ENCODE results near the gene FBXO10. TPM values are rescaled to one million over a fixed set of nuclear protein-coding genes. Genes with fewer than 3 reads are reported as not detected.

FBXO10 gene
- total and polyA plus RNA-seq, 2 of the 8 experiments (the other 6 are each of a cell fraction or from before 2014, with no cell fraction given) = 13.1 to 13.9 TPM

GRCh38 chr9:37495571-37495970 is 80.6 kb downstream of the FBXO10 start:
- ChIA-PET CTCF (ENCODE audit: partially characterized antibody) (interaction anchor here (0.7 to 1.1 kb wide), 5 partner anchors 14 to 285 kb away, joined by 3 to 4 read pairs (median 3); no protein-coding TSS in a partner anchor), POLR2A (ENCODE audit: partially characterized antibody) (interaction anchor here (0.6 to 1.9 kb wide), 5 partner anchors 10 to 30 kb away, joined by 3 to 8 read pairs (median 4); partner anchors contain the start of genes POLR1E and ZBTB5)
- H3K79me2 ChIP-seq (ENCODE audit: control insufficient read depth in 1 of 2, insufficient read depth in 2 of 2, low read length in 2 of 2) = no peaks in the 10 kb centered on the region
- no peaks in the 10 kb centered on the region for H3K9me3 ChIP-seq (ENCODE audit: insufficient read depth in 2 of 2, low read depth in 1 of 2, low read length in 1 of 2)
- H2AK5ac ChIP-seq (ENCODE audit: low read depth, low read length) = no peak overlapping the region
- WGBS, 2 experiments (ENCODE audit: extremely low coverage in 1 of 2, insufficient coverage in 1 of 2, insufficient read length in 1 of 2, insufficient replicate concordance in 2 of 2, low coverage in 1 of 2, low lambda C conversion rate in 2 of 2, missing lambda C conversion rate in 1 of 2) = 96% methylated on average over 5 of the region's 5 CpGs; no CpG with 5 or more reads in 1 of the 2 experiments
- H2BK20ac ChIP-seq (ENCODE audit: low read length) = no peak overlapping the region
- H3K4me2 ChIP-seq (ENCODE audit: insufficient read depth in 1 of 2, low read depth in 2 of 2, low read length in 2 of 2) = no peak overlapping the region
- no peak overlapping the region for H2BK15ac ChIP-seq (ENCODE audit: low read length)
- no peak overlapping the region for H4K8ac ChIP-seq (ENCODE audit: extremely low read depth, insufficient read depth, low read length)
- no peak overlapping the region for H3K27ac ChIP-seq (ENCODE audit: low read depth, low read length)
- H2AFZ ChIP-seq (ENCODE audit: low read length) = no peak overlapping the region
- FAIRE-seq = no peak
- no peak for DNase-seq (ENCODE audit: low read depth in 1 of 2, low spot score in 2 of 2)
- H3K27me3 ChIP-seq (replicated peaks in 1 of 4; ENCODE audit: control insufficient read depth in 3 of 4, extremely low read depth in 1 of 4, insufficient read depth in 3 of 4, low read length in 3 of 4) = no peaks in the 10 kb centered on the region
- H3K79me1 ChIP-seq (ENCODE audit: low read depth, low read length) = no peaks in the 10 kb centered on the region; the same call in 1 of the 2 replicates
- H3K23me2 ChIP-seq (ENCODE audit: low read depth, low read length) = no peaks in the 10 kb centered on the region; the same call in 1 of the 2 replicates
- H2BK120ac ChIP-seq (replicated peaks; ENCODE audit: low read depth, low read length) = no peak overlapping the region
- H3K4me3 ChIP-seq (ENCODE audit: extremely low read depth in 1 of 4, insufficient read depth in 2 of 4, low read depth in 3 of 4, low read length in 4 of 4) = no peak overlapping the region
- H3K14ac ChIP-seq (ENCODE audit: insufficient read length) = no peak overlapping the region
- no peak overlapping the region for H2BK12ac ChIP-seq (ENCODE audit: low read depth, low read length)
- H3K18ac ChIP-seq (ENCODE audit: extremely low read depth, low read length) = no peak overlapping the region
- H3K4me1 ChIP-seq (replicated peaks in 1 of 4; ENCODE audit: control insufficient read depth in 3 of 4, insufficient read depth in 4 of 4, low read length in 3 of 4) = no peaks in the 10 kb centered on the region
- H3K36me3 ChIP-seq (ENCODE audit: control insufficient read depth in 2 of 4, insufficient read depth in 4 of 4, low read length in 3 of 4) = peaks cover 29 to 81% (median 64%) of the 10 kb centered on the region in 4 experiments
- H3K23ac ChIP-seq (ENCODE audit: insufficient read length) = no peak overlapping the region
- no peak overlapping the region for H3K9ac ChIP-seq (replicated peaks in 1 of 4; ENCODE audit: extremely low read depth in 1 of 4, low read depth in 3 of 4, low read length in 3 of 4)
- no peak overlapping the region for H4K91ac ChIP-seq (replicated peaks; ENCODE audit: insufficient read length, low read length)
- no peak overlapping the region for H4K5ac ChIP-seq (ENCODE audit: insufficient read length, low read depth, low read length)
- no peak overlapping the region for H3K4ac ChIP-seq (replicated peaks; ENCODE audit: insufficient read length, low read depth, low read length)
- H4K20me1 ChIP-seq (replicated peaks in 1 of 2; ENCODE audit: control insufficient read depth in 1 of 2, insufficient read depth in 2 of 2, low read length in 2 of 2) = peaks cover 2 to 4% of the 10 kb centered on the region in 2 experiments
- no peak overlapping the region for H3K56ac ChIP-seq (replicated peaks; ENCODE audit: insufficient read length, low read depth, low read length)
- no peak overlapping the region for H2BK5ac ChIP-seq (ENCODE audit: low read depth, low read length)
- TF ChIP-seq ATF2 (IDR thresholded peaks at IDR 0.05; ENCODE audit: low read length) (no peak), EP300 (IDR thresholded peaks at IDR 0.05; ENCODE audit: borderline replicate concordance in 1 of 2, low read depth in 2 of 2, low read length in 2 of 2) (no peak), HDAC6 (IDR thresholded peaks at IDR 0.05; ENCODE audit: low read depth, low read length) (no peak), BACH1 (IDR thresholded peaks at IDR 0.05; ENCODE audit: low read length) (no peak), SP4 (IDR thresholded peaks at IDR 0.05; ENCODE audit: low read length) (no peak), GABPA (IDR thresholded peaks at IDR 0.05; ENCODE audit: borderline replicate concordance, insufficient read depth, low read length) (no peak), FOSL1 (IDR thresholded peaks at IDR 0.05; ENCODE audit: insufficient read depth, low read depth, low read length) (no peak), EZH2 (IDR thresholded peaks at IDR 0.05; ENCODE audit: low read depth, low read length, severe bottlenecking) (no peak), CTBP2 (IDR thresholded peaks at IDR 0.05; ENCODE audit: borderline replicate concordance, insufficient read depth, insufficient read length, low read length) (no peak), SP2 (IDR thresholded peaks at IDR 0.05; ENCODE audit: low read length) (no peak)
- TF ChIP-seq, protein P1, sequence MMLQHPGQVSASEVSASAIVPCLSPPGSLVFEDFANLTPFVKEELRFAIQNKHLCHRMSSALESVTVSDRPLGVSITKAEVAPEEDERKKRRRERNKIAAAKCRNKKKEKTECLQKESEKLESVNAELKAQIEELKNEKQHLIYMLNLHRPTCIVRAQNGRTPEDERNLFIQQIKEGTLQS (IDR thresholded peaks at IDR 0.05; ENCODE audit: insufficient read depth, low read depth, low read length) = no peak
